Esophagus squamous epithelium (tissue), 5 donors: ENCODE measurements around the gene HSPG2. TPM values are rescaled to one million over a fixed set of nuclear protein-coding genes. Genes with fewer than 3 reads are reported as not detected.

Source experiments
- DNase-seq: peaks from one replicate; lab custom pipeline; 2025; lab: John Stamatoyannopoulos, UW
- H3K27ac ChIP-seq, 4 donors: fragments of 200-600 bp; sonication (generic); one replicate each; pipeline ENCODE4 v1.5.1; 2016 to 2019; ENCODE audit warnings: mild to moderate bottlenecking in 1 of 4
- H3K27me3 ChIP-seq, 4 donors: fragments of 200-600 bp; sonication (generic); 1 replicate in 3 of 4; 2 replicates in 1 of 4; pipeline versions ENCODE4 v1.5.1 to v1.6.0; 2017 to 2021; ENCODE audit warnings: antibody characterized with exemption in 1 of 4
- H3K36me3 ChIP-seq, 3 donors: fragments of 200-600 bp; sonication (generic); one replicate each; pipeline ENCODE4 v1.5.1; 2016 to 2019
- H3K4me1 ChIP-seq, 3 donors: fragments of 200-600 bp; sonication (generic); one replicate each; pipeline ENCODE4 v1.5.1; 2017 to 2019
- H3K4me3 ChIP-seq, 4 donors: fragments of 200-600 bp; sonication (generic); 1 replicate in 3 of 4; 2 replicates in 1 of 4; pipeline ENCODE4 v1.5.1; 2016 to 2019; ENCODE audit warnings: mild to moderate bottlenecking in 2 of 4, moderate library complexity in 1 of 4
- H3K9me3 ChIP-seq, 3 donors: fragments of 200-600 bp; sonication (generic); one replicate each; pipeline ENCODE4 v1.5.1; 2016 to 2019
- POLR2A ChIP-seq, 4 donors: fragments of 450-650 bp; IDR thresholded peaks; one replicate each; pipeline ENCODE4 v1.6.1; 2017; ENCODE audit warnings: antibody characterized with exemption in 4 of 4, mild to moderate bottlenecking in 4 of 4, moderate library complexity in 3 of 4
- whole genome bisulfite sequencing, 2 donors: methylation state at CpG; one replicate each; pipeline ENCODE4 v1.1.5; 2018; 5-methylcytosine and 5-hydroxymethylcytosine counted together
- intact Hi-C: fragments of 100-400 bp; cut with DNase I; formaldehyde crosslinking; loops from one replicate; pipeline ENCODE4 v1.15.0; 2022
- total RNA-seq, 4 donors: library from RNA; depleted of rRNA; stranded (reverse); fragments of >200 nt; gene quantifications; one replicate each; pipeline ENCODE4 v1.1.0, GENCODE V29; 2016
- TF ChIP-seq, protein P1 (sequence below), 6 experiments: fragments of 450-650 bp in 4 of 6; fragments of 200-600 bp in 2 of 6; sonication (generic) in 2 of 6; IDR thresholded peaks; one replicate each; pipeline ENCODE4 v1.5.1; 2016 to 2019; ENCODE audit warnings: antibody characterized with exemption in 6 of 6, mild to moderate bottlenecking in 4 of 6, moderate library complexity in 4 of 6
- donor health status: DM: yes; HTN: yes; CAD: no.

HSPG2 gene
- total RNA-seq, 4 donors from 2014 or later, result 44.9 to 107 (median 54.2) TPM

DNA sequence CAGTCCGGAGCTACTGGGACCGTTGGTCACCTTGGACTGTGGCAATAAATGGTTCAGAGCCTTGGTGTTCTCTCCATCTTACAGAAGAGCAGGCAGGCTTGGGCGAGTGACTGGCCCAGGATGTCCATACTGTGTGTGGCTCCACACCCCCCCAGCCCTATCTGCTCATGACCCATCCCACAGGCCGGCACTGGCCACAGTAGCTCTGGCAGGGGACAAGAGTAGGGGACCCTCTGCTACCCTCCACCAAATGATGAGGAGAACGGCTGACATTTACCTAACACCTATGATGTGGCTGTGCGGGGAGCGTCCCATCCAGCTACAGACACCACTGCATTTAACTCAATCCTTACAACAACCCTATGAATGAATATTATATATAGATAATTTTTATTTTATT, 111.7 kb downstream of the HSPG2 start:
- 85 to 90% methylated on average over 6 of the region's 7 CpGs for WGBS, 2 donors
- Histone ChIP-seq H3K27me3 (no peaks in the 10 kb centered on the region), H3K9me3 (no peaks in the 10 kb centered on the region), H3K27ac (no peak overlapping the region), H3K4me3 (no peak overlapping the region), H3K4me1 (peaks cover 0 to 5% (median 0%) of the 10 kb centered on the region in 3 donors), H3K36me3 (peaks cover 40 to 100% (median 61%) of the 10 kb centered on the region in 3 donors)
- intact Hi-C loops, result no loop called here
- DNase-seq, result no peak
- TF ChIP-seq, protein P1, sequence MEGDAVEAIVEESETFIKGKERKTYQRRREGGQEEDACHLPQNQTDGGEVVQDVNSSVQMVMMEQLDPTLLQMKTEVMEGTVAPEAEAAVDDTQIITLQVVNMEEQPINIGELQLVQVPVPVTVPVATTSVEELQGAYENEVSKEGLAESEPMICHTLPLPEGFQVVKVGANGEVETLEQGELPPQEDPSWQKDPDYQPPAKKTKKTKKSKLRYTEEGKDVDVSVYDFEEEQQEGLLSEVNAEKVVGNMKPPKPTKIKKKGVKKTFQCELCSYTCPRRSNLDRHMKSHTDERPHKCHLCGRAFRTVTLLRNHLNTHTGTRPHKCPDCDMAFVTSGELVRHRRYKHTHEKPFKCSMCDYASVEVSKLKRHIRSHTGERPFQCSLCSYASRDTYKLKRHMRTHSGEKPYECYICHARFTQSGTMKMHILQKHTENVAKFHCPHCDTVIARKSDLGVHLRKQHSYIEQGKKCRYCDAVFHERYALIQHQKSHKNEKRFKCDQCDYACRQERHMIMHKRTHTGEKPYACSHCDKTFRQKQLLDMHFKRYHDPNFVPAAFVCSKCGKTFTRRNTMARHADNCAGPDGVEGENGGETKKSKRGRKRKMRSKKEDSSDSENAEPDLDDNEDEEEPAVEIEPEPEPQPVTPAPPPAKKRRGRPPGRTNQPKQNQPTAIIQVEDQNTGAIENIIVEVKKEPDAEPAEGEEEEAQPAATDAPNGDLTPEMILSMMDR (IDR thresholded peaks at IDR 0.05), result no peak

DNA sequence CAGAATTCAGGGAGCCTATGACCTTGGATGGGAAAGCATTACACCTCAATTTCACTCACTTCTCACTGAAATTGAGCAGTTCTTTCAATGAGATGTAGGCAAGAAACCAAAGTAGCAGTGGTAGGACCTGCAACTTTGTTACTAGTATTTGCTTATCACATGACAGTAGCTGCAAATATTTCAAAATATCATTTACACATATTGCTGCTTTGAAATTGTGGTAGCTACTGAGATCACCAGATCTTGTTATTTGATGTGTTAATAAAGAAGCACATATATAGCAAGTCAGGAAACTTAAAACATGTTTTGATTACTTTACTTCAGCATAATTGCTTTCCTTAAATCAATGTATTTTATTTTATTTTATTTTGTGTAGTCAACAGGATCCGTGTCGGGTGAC, 112.2 kb downstream of the HSPG2 start:
- no peak overlapping the region for H3K27ac ChIP-seq
- no peak overlapping the region for H3K4me3 ChIP-seq
- H3K36me3 ChIP-seq, result peaks cover 39 to 96% (median 58%) of the 10 kb centered on the region in 3 donors
- H3K4me1 ChIP-seq, result peaks cover 0 to 5% (median 0%) of the 10 kb centered on the region in 3 donors
- no peaks in the 10 kb centered on the region for H3K9me3 ChIP-seq
- 70 to 80% methylated on average over 2 of the region's 2 CpGs for WGBS, 2 donors
- no peaks in the 10 kb centered on the region for H3K27me3 ChIP-seq
- intact Hi-C loops, result no loop called here
- DNase-seq, result no peak
- TF ChIP-seq POLR2A (IDR thresholded peaks at IDR 0.05), result no peak
- TF ChIP-seq, protein P1 (IDR thresholded peaks at IDR 0.05), result no peak

DNA sequence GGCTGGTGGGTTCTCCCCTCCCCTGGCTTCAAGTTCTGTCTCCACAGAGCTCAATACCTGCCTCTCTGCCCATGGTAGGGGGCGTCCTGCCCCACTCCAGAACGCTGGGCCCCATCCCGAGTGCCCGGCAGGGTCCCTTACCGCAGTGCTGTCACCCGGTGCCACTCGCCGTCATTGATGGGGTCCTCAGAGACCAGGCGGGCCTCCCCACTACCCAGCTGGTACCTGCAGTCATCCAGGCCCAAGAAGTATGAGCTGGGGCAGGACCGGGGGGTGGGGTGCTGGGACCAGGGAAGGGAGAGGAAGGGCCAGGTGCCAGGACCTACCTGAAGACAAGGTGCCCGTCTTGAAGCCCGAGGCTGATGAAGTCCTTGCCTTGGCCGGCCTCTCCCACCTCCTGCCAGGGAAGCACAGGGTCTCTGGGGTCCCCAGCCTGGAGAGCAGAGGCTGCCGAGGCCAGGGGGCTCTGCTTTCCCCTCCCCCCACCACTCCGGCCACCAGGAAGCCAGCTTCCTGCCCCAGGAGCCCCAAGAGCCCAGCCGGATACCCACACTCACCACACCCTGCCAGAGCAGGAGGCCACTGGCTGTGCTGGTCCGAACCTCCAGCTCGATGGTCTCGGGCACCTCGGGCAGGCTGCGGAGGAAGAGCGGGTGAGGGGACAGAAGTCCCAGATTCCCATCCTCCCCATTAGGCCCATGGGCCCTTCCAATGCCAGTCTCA, 113.0 kb downstream of the HSPG2 start:
- TF ChIP-seq, protein P1 (IDR thresholded peaks at IDR 0.05), result no peak
- TF ChIP-seq POLR2A (IDR thresholded peaks at IDR 0.05), result no peak
- peaks cover 31 to 88% (median 52%) of the 10 kb centered on the region in 3 donors for H3K36me3 ChIP-seq
- no peak overlapping the region for H3K27ac ChIP-seq
- no peak for DNase-seq
- intact Hi-C loops, result no loop called here
- peaks cover 0 to 5% (median 0%) of the 10 kb centered on the region in 3 donors for H3K4me1 ChIP-seq
- H3K4me3 ChIP-seq, result no peak overlapping the region
- 75 to 92% methylated on average over 5 to 6 of the region's 22 CpGs for WGBS, 2 donors
- no peaks in the 10 kb centered on the region for H3K27me3 ChIP-seq
- H3K9me3 ChIP-seq, result no peaks in the 10 kb centered on the region

DNA sequence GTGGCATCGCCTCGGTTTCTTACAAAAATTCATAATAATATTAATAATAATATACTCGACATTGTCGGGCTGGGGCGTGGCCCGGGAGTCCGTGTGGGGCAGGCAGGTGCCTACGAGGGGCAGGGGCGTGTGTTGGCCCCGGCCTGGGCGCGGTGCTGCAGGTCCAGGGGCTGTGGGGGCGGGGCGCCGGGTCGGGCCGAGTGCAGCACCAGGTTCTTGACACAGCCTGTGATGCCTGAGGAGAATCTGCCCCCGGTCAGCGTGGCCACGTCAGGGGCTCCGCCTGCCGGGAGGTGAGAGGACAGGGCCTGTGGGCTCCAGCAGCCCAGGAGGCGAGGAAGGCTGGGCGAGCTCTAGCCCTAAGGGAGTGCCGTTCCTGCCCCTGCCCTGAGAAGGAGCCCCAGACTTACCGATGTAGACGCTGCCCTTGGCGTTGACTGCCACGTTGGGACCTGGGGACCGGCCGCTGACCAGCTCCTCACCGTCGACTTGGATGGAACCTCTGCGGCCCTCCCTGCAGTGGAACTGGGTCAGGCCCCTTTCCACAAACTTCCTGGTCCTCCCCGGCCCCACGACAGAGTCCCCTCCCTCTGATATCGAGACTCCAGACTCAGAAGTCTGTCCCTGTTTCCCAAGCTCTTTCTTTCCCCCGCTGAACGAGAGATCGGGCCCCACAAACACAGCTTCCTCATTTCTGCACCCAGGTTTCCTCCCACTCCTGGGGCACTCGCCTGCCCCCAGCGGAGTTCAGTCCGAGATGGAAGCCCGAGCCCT, 113.7 kb downstream of the HSPG2 start:
- H3K27me3 ChIP-seq, result no peaks in the 10 kb centered on the region
- no peak overlapping the region for H3K27ac ChIP-seq
- intact Hi-C loops, result no loop called here
- 69 to 81% methylated on average over 14 to 18 of the region's 44 CpGs for WGBS, 2 donors
- DNase-seq, result no peak
- no peak overlapping the region for H3K4me3 ChIP-seq
- no peak for TF ChIP-seq POLR2A (IDR thresholded peaks at IDR 0.05)
- TF ChIP-seq, protein P1 (IDR thresholded peaks at IDR 0.05), result no peak
- no peaks in the 10 kb centered on the region for H3K9me3 ChIP-seq
- peaks cover 23 to 80% (median 44%) of the 10 kb centered on the region in 3 donors for H3K36me3 ChIP-seq
- H3K4me1 ChIP-seq, result peaks cover 0 to 5% (median 0%) of the 10 kb centered on the region in 3 donors

DNA sequence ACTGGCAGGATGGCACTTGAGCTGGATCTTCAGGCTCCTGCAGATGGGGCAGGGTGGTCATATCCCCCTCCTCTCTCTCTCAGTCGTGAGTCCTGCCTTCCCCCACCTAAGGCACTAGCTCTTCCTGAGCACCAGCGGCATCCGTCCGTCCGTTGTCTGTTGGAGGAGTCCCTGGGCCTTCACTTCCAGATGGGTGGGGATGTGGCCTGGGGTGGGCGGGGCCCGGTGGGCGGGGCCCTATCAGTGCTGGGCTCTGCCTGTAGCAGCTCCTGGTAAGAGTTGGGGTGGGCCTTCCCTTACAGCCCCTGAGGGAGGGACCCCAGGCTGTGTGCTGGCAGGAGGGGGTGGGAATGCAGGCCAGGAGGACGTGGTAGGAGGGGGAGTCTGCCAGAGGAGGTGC, 114.8 kb downstream of the HSPG2 start:
- Histone ChIP-seq H3K27me3 (no peaks in the 10 kb centered on the region), H3K9me3 (no peaks in the 10 kb centered on the region), H3K36me3 (peaks cover 19 to 70% (median 34%) of the 10 kb centered on the region in 3 donors), H3K4me3 (no peak overlapping the region), H3K4me1 (peaks cover 0 to 5% (median 0%) of the 10 kb centered on the region in 3 donors), H3K27ac (no peak overlapping the region)
- no peak for DNase-seq
- TF ChIP-seq, protein P1 (IDR thresholded peaks at IDR 0.05), result no peak
- no peak for TF ChIP-seq POLR2A (IDR thresholded peaks at IDR 0.05)
- intact Hi-C loops, result no loop called here
- 22 to 69% methylated on average over 3 to 4 of the region's 9 CpGs for WGBS, 2 donors
